Activated naive CD4-positive, alpha-beta T cell treated with anti-CD3 and anti-CD28 coated beads for 36 hours (primary cell): Measurements from ENCODE around the gene GNG12. TPM values are rescaled to one million over a fixed set of nuclear protein-coding genes. Genes with fewer than 3 reads are reported as not detected.

Experiments
- CTCF ChIA-PET: fragments of 350-600 bp; sonication (Branson Sonifier 250); formaldehyde crosslinking; loops from one replicate; lab custom pipeline; 2021; ENCODE audit warnings: antibody characterized with exemption; lab: Charles Lee
- DNase-seq: peaks from one replicate; pipeline ENCODE4 v3.0.0-alpha.2; 2020
- H3K27ac Mint-ChIP-seq: one replicate; pipeline ENCODE4 v1.8.0; 2021; ENCODE audit warnings: mild to moderate bottlenecking, mixed read lengths
- H3K27me3 Mint-ChIP-seq: one replicate; pipeline ENCODE4 v1.8.0; 2021; ENCODE audit warnings: low read depth, mixed read lengths
- H3K36me3 Mint-ChIP-seq: one replicate; pipeline ENCODE4 v1.8.0; 2021; ENCODE audit warnings: low read depth, mixed read lengths
- H3K4me1 Mint-ChIP-seq: one replicate; pipeline ENCODE4 v1.8.0; 2021; ENCODE audit warnings: low read depth, mixed read lengths
- H3K4me3 Mint-ChIP-seq: one replicate; pipeline ENCODE4 v1.8.0; 2021; ENCODE audit warnings: mild to moderate bottlenecking, moderate library complexity, mixed read lengths
- H3K9me3 Mint-ChIP-seq: one replicate; pipeline ENCODE4 v1.8.0; 2021; ENCODE audit warnings: mixed read lengths
- intact Hi-C: fragments of 100-400 bp; cut with micrococcal nuclease; formaldehyde crosslinking; loops from one replicate; pipeline ENCODE4 v1.15.1; 2023
- total RNA-seq, 2 experiments: library from RNA; stranded (reverse); gene quantifications; one replicate each; pipeline ENCODE4 v1.2.3, GENCODE V29; 2021

Gene GNG12
- total RNA-seq, 2 experiments from 2014 or later: 0.05 to 0.07 TPM

DNA sequence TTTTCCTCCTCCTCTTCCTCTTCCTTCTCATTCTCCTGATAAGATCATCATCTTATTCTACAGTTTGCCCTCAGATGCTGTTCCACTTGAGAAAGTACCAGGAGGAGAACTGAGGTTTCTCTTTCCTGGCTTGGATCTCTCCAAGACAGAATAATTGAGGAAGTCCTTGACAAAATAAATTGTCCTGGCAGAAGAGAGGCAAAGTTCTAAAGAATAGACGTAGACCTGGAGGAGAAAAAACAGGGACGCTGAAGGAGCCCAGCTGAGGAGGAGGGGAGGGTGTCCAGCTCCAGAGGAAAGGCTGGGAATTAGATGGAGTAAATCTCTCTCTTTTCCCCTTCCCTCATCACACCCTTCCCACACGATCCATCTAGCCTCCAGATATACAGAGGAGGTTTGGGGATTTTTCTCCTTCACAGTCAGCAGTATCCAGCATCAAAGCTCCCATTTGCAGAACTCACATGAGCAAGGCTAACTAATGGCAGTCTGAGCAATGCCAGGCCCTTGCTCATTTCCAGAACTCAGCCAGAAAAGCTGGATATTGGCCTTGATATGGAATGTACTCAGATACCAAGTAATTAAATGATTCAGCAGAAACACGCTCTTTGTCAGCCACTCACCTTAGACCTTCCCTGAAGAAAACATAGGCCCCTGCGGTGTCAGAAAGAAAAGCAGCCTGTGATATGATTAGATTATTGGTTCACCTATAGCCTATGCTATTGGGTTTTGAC, 5.1 kb upstream of the GNG12 start:
- Mint-ChIP-seq H3K36me3 (no peaks in the 10 kb centered on the region), H3K4me3 (no peak overlapping the region), H3K4me1 (peaks cover 2% of the 10 kb centered on the region), H3K27me3 (peaks cover 36% of the 10 kb centered on the region), H3K9me3 (no peaks in the 10 kb centered on the region), H3K27ac (no peak overlapping the region)
- intact Hi-C loops: no loop called here
- CTCF ChIA-PET: interaction anchor here (1.5 to 1.8 kb wide), 2 partner anchors 12 kb away, joined by 4 read pairs; no protein-coding TSS in a partner anchor
- DNase-seq: no peak

DNA sequence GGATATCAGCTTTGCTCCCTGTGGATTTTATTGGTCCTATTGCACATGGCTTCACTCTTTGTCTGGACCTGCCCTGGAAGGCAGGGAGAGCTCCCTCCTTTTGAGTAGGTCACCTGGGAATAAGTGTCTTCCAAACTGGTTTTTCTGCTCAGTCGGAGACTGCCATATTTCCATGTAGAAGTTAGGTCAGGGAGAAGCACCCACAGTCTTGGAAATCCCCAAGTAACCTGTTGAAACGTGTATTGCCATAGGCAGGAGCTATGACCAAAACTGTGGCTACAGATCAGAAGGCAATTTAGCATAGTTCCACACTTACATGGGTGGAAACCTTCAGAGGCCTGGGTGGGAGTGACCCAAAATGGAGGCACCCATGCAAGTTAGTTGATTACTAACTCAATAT, 3.5 kb upstream of the GNG12 start:
- no peak for DNase-seq
- no peaks in the 10 kb centered on the region for H3K36me3 Mint-ChIP-seq
- H3K27ac Mint-ChIP-seq: no peak overlapping the region
- H3K27me3 Mint-ChIP-seq: peaks cover 41% of the 10 kb centered on the region
- intact Hi-C loops: no loop called here
- H3K4me3 Mint-ChIP-seq: no peak overlapping the region
- no peaks in the 10 kb centered on the region for H3K9me3 Mint-ChIP-seq
- peaks cover 11% of the 10 kb centered on the region for H3K4me1 Mint-ChIP-seq
- CTCF ChIA-PET: interaction anchor here (1.8 kb wide), 1 partner anchor 10 kb away, joined by 4 read pairs; no protein-coding TSS in a partner anchor

DNA sequence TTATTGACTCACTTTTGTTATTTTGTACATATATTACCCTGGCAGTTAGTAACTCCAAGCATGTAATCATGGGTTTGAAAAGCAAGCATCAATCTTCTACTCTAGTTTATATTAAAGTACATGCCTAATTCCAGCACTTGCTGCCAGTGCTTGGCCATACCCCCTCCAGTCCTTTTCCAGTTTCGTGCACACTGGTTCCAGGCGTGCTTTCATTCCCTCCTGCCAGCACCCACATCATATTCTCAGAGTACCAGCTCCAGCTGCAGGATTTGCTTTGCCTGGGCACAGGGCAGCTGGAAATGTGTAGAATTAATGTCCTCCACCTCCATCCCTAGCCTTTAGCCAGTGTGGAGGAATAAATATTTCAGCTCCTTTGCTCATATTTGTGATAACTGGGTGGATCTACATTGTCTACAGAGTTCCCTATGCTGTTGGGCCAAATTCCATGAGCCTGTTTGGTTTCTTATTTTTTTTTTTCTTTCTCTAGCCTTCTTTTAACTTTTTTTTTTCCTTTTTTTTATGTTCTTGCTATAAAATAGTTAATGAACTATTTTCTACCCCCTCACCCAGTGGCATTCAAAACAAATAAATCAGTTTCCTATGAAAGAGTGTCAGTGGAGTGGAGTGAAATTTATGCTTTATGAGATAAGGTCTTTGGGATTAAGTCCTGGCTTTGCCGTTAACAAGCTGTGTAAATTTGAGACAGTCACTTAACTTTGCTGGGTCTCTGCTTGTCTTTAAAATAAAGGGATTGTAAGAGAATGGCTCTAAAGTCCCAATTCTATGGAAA, 2.6 kb upstream of the GNG12 start:
- no peak overlapping the region for H3K27ac Mint-ChIP-seq
- no peak overlapping the region for H3K4me3 Mint-ChIP-seq
- no peaks in the 10 kb centered on the region for H3K36me3 Mint-ChIP-seq
- H3K4me1 Mint-ChIP-seq: peaks cover 12% of the 10 kb centered on the region
- H3K27me3 Mint-ChIP-seq: peaks cover 50% of the 10 kb centered on the region
- CTCF ChIA-PET: interaction anchor here (0.6 kb wide), 1 partner anchor 77 kb away, joined by 5 read pairs; no protein-coding TSS in a partner anchor
- no peak for DNase-seq
- H3K9me3 Mint-ChIP-seq: no peaks in the 10 kb centered on the region
- intact Hi-C loops: no loop called here

DNA sequence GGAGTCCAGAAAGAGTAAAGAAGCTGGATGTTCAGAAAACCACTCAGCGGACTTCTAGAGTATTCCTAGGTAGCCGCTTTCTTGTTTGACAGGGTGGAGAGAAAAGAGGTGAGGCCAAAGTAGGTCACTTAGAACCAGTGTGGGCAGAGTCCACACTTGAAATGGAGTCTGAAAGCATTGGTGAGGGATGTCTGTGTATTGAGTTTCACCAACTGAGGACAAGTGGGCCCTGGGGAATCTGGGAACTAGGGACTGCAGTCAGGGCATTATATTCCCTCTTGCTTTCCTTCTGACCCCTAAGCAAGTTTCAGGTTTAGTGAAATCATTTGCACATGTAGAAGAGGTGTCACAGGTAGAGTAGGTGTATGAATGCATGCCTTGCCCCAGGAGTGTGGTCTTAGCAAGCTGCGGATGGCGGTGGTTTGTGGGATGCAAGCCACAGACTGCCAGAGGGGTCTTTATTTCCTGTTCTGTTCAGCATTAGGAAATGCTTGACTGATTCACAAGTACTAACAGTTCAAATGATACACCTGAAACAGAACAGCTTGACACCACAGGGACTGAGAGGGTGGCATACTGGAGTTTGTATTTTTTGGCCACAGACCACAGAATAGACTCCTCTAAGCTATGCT, 1.1 kb upstream of the GNG12 start:
- H3K36me3 Mint-ChIP-seq: no peaks in the 10 kb centered on the region
- H3K9me3 Mint-ChIP-seq: no peaks in the 10 kb centered on the region
- CTCF ChIA-PET: interaction anchor here (0.6 to 0.7 kb wide), 2 partner anchors 17 to 167 kb away, joined by 3 read pairs; no protein-coding TSS in a partner anchor
- no peak overlapping the region for H3K4me3 Mint-ChIP-seq
- intact Hi-C loops: loop anchor here (5.0 kb wide), 1 partner anchor 67 kb away; no protein-coding TSS in a partner anchor
- no peak for DNase-seq
- peaks cover 49% of the 10 kb centered on the region for H3K27me3 Mint-ChIP-seq
- no peak overlapping the region for H3K27ac Mint-ChIP-seq
- H3K4me1 Mint-ChIP-seq: peaks cover 12% of the 10 kb centered on the region

DNA sequence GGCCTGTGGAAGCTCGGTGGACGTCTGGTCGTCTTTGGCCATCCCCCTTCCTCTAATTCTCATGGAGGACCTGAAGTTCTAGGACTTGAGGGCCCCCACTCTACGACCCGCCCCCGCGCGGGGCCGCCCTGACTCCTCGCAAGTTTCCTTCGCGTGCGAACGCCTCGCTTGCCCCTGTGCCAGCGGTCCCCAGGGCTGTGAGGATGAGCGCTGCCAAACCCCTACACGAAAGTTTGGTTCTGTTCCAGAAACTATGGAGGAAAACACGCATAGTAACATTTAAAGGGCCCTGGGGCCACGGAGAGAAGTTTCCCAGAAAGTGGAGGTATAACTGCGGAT, 304 bp upstream of the GNG12 start:
- Mint-ChIP-seq H3K36me3 (no peaks in the 10 kb centered on the region), H3K4me1 (peaks cover 12% of the 10 kb centered on the region), H3K27ac (no peak overlapping the region), H3K4me3 (peak overlapping the region; percentile 60), H3K27me3 (peaks cover 49% of the 10 kb centered on the region), H3K9me3 (no peaks in the 10 kb centered on the region)
- no peak for DNase-seq
- intact Hi-C loops: loop anchor here (5.0 kb wide), 1 partner anchor 66 kb away; no protein-coding TSS in a partner anchor
- CTCF ChIA-PET: no interaction called here

DNA sequence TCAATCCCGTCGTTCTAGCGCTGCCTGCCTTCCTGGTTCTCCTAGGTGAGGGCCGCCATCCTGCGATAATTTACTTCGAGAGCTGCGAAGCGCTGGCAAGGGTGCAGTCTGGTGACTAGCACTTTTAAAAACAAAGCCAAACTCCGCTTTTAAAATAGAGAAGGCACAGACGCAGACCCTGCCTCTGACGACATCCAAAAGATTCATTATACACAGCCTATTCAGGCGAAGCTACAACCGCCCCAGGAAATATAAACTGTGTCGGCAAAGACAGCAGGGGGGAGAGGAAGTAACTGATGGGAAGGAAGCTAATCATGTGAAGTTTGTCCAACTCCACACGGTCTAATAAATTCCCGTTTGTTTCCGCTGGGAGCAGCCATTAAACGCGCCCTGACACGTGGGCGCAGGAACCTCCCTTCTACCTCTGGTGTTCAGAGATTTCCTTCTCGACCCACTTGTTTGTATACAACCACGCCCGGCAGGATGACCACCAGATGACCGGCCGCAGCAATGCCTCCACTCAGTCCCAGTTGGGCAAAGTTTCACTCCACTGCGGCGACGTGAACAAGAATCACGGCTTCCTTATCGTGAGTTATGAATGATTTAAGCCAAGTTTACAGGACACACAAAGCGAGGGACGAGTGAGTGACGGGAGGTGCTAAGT, 1.3 kb downstream of the GNG12 start:
- CTCF ChIA-PET: interaction anchor here (0.6 to 2.4 kb wide), 2 partner anchors 66 to 77 kb away, joined by 3 to 8 read pairs; no protein-coding TSS in a partner anchor
- Mint-ChIP-seq H3K36me3 (no peaks in the 10 kb centered on the region), H3K27ac (no peak overlapping the region), H3K27me3 (peaks cover 44% of the 10 kb centered on the region), H3K4me1 (peaks cover 12% of the 10 kb centered on the region), H3K9me3 (no peaks in the 10 kb centered on the region), H3K4me3 (peak overlapping the region; percentile 67)
- DNase-seq: peak; percentile 9
- intact Hi-C loops: loop anchor here (5.0 kb wide), 1 partner anchor 65 kb away; no protein-coding TSS in a partner anchor

DNA sequence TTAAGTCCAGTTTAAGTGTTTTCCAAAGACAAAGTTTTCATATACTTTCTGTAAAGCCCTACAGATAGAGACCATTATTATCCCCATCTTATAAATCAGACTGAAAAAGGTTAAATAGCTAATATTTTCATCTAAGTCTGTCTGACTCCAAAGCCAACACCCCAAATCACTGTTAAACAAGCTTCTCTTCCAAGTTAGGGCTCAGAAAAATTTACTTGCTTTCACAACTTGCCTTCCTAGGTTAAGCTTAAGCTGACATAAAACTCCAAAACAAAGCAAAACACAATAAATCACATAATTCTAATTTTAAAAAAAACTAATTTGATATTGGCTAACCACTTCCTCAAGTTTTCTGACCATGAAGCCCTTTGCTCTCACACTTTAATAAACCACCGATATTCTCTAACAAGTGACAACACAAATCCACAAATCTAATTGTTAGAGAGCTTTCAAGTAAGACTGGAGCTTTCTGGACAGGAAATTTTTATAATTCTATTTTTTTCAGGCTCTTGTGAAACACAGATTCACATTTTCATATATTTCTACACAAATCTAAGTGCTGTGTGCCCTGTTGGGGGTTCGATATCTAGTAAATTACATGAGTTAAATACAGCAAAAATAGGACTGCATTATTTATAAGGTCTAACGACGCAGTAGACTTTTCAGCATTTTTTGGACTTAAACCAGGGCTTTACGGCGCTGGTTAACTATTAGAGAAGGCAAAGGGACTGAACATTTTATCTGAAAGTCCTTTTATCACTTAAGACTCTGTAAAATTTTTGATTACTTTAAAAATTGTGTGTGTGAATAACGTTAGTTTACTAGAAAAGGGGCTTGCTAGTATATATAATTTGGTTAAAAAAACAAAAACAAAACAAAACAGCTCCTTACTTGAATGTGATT, 2.1 kb downstream of the GNG12 start:
- Mint-ChIP-seq H3K27ac (no peak overlapping the region), H3K4me3 (peak overlapping the region; percentile 67), H3K27me3 (peaks cover 40% of the 10 kb centered on the region), H3K9me3 (no peaks in the 10 kb centered on the region), H3K4me1 (peaks cover 12% of the 10 kb centered on the region), H3K36me3 (no peaks in the 10 kb centered on the region)
- CTCF ChIA-PET: interaction anchor here (0.6 to 2.4 kb wide), 2 partner anchors 65 to 76 kb away, joined by 3 to 8 read pairs; no protein-coding TSS in a partner anchor
- no peak for DNase-seq
- intact Hi-C loops: loop anchor here (5.0 kb wide), 1 partner anchor 64 kb away; no protein-coding TSS in a partner anchor

DNA sequence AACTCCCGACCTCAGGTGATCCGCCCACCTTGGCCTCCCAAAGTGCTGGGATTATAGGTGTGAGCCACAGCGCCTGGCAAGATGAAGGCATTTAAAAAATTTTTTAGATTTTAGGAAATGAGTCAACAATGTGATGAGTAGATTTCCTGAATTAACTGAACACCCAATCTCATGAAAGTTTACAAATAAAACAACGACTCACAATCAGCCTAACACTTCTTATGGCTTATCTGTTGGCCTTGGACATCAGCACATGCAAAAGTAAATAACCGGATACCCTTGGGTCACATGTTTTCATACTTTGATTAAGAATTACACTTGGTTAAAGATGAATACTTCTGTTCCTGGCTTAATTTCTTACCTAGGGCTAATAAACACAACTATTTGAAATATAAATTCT, 3.0 kb downstream of the GNG12 start:
- Mint-ChIP-seq H3K36me3 (no peaks in the 10 kb centered on the region), H3K4me1 (peaks cover 12% of the 10 kb centered on the region), H3K27ac (no peak overlapping the region), H3K9me3 (no peaks in the 10 kb centered on the region), H3K4me3 (no peak overlapping the region), H3K27me3 (peaks cover 34% of the 10 kb centered on the region)
- intact Hi-C loops: loop anchor here (5.0 kb wide), 1 partner anchor 63 kb away; no protein-coding TSS in a partner anchor
- no peak for DNase-seq
- CTCF ChIA-PET: interaction anchor here (2.4 kb wide), 1 partner anchor 64 kb away, joined by 8 read pairs; no protein-coding TSS in a partner anchor

DNA sequence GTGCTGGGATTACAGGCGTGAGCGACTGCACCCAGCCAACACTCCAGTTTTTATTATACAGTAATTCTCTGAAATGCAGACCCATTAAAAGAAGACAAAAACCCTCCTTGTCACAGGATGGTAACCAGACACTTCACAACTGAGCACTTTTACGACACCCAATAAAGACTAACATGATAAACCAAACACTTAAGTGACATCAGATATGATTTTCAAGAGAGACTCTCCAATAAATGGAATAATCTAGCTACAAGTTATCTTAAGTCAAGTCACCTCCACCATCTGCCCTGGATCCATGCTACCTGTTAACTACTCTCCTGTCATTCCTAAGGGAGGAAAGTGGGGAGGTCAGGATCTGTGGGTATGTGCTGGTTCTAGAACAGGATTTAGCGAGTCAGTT, 5.6 kb downstream of the GNG12 start:
- no peaks in the 10 kb centered on the region for H3K9me3 Mint-ChIP-seq
- CTCF ChIA-PET: no interaction called here
- H3K27ac Mint-ChIP-seq: no peak overlapping the region
- no peaks in the 10 kb centered on the region for H3K36me3 Mint-ChIP-seq
- DNase-seq: no peak
- H3K27me3 Mint-ChIP-seq: peaks cover 19% of the 10 kb centered on the region
- intact Hi-C loops: no loop called here
- H3K4me1 Mint-ChIP-seq: peaks cover 9% of the 10 kb centered on the region
- H3K4me3 Mint-ChIP-seq: no peak overlapping the region

DNA sequence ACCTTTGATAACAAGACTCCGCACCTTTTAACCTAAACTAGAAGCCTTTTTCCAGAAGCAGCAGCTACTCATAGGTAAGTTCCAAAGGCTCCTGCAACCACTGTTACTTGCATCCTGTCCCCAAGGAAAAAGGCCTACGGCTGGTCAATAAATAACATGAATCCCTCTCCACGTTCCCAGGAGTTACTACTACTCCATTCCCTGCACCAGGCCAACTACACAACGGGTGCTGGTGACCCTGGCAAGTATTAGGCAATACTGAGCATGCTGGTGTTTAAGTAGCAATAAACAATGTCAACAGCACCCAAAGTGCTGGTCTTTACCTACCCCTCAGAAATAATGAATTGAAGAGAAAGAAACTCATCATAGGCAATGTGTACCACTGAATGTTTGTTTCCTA, 7.7 kb downstream of the GNG12 start:
- no peaks in the 10 kb centered on the region for H3K9me3 Mint-ChIP-seq
- no peaks in the 10 kb centered on the region for H3K4me1 Mint-ChIP-seq
- no peak overlapping the region for H3K27ac Mint-ChIP-seq
- intact Hi-C loops: no loop called here
- no peak for DNase-seq
- H3K36me3 Mint-ChIP-seq: no peaks in the 10 kb centered on the region
- no peak overlapping the region for H3K4me3 Mint-ChIP-seq
- CTCF ChIA-PET: no interaction called here
- H3K27me3 Mint-ChIP-seq: no peaks in the 10 kb centered on the region

DNA sequence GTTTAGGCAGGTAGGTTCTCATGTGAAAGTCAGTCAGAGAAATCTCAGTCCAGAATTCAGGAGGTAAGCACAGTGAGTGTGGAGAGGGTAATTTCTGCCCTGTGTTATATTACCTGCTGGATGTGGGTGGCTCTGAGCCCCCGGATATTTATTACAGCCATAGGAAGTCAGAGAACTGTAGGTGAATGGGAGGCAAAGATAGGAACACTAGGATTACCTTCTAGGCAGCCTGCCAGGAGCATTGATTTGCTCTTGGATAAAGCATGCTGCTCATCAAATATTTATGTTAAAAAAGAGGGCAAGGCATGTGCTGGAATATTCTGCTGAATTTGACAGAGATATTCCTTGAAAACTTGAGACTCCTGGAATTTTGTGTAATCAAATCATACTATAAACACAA, 8.5 kb downstream of the GNG12 start:
- CTCF ChIA-PET: no interaction called here
- Mint-ChIP-seq H3K9me3 (no peaks in the 10 kb centered on the region), H3K4me1 (no peaks in the 10 kb centered on the region), H3K27me3 (no peaks in the 10 kb centered on the region), H3K27ac (no peak overlapping the region), H3K4me3 (no peak overlapping the region), H3K36me3 (no peaks in the 10 kb centered on the region)
- DNase-seq: no peak
- intact Hi-C loops: no loop called here
